HEK293 (cell line): ENCODE measurements around the gene KREMEN1.

ENCODE experiments used
- ATF2 ChIP-seq: fragments of 450-650 bp; formaldehyde crosslinking; IDR thresholded peaks from 2 replicates; pipeline ENCODE4 v1.5.1; 2016; ENCODE audit warnings: missing biosample characterization, missing genetic modification characterization, low read depth
- CTCF ChIP-seq: fragments of 450-650 bp; formaldehyde crosslinking; IDR thresholded peaks from 2 replicates; pipeline ENCODE4 v1.5.1; 2016; ENCODE audit warnings: missing biosample characterization, missing genetic modification characterization
- KLF1 ChIP-seq: fragments of 450-650 bp; formaldehyde crosslinking; IDR thresholded peaks from 2 replicates; pipeline ENCODE4 v1.5.1; 2016; ENCODE audit warnings: missing biosample characterization, missing genetic modification characterization
- KLF10 ChIP-seq: fragments of 450-650 bp; IDR thresholded peaks from 2 replicates; pipeline ENCODE4 v1.5.1; 2018; ENCODE audit warnings: missing biosample characterization, mild to moderate bottlenecking, missing genetic modification characterization
- REST ChIP-seq: fragments of 450-650 bp; formaldehyde crosslinking; IDR thresholded peaks from 2 replicates; pipeline ENCODE4 v1.5.1; 2016; ENCODE audit warnings: missing biosample characterization, missing genetic modification characterization
- WT1 ChIP-seq: fragments of 450-650 bp; formaldehyde crosslinking; IDR thresholded peaks from 2 replicates; pipeline ENCODE4 v1.5.1; 2016; ENCODE audit warnings: missing biosample characterization, missing genetic modification characterization
- ZBTB11 ChIP-seq: fragments of 450-650 bp; formaldehyde crosslinking; conservative IDR thresholded peaks from 2 replicates; pipeline ENCODE4 v1.5.1; 2016; ENCODE audit warnings: low read depth, missing biosample characterization, missing genetic modification characterization
- ZBTB8A ChIP-seq: fragments of 450-650 bp; formaldehyde crosslinking; IDR thresholded peaks from 2 replicates; pipeline ENCODE4 v1.5.1; 2016; ENCODE audit warnings: missing biosample characterization, missing genetic modification characterization
- ZEB2 ChIP-seq: fragments of 450-650 bp; formaldehyde crosslinking; IDR thresholded peaks from 2 replicates; pipeline ENCODE4 v1.5.1; 2016; ENCODE audit warnings: missing biosample characterization, missing genetic modification characterization
- ZNF155 ChIP-seq: fragments of 450-650 bp; formaldehyde crosslinking; IDR thresholded peaks from 2 replicates; pipeline ENCODE4 v1.5.1; 2016; ENCODE audit warnings: missing biosample characterization, missing genetic modification characterization
- ZNF302 ChIP-seq: fragments of 450-650 bp; formaldehyde crosslinking; IDR thresholded peaks from 2 replicates; pipeline ENCODE4 v1.5.1; 2016; ENCODE audit warnings: missing biosample characterization, missing genetic modification characterization, low read depth
- ZNF324 ChIP-seq: fragments of 450-650 bp; formaldehyde crosslinking; IDR thresholded peaks from 2 replicates; pipeline ENCODE4 v1.5.1; 2016; ENCODE audit warnings: missing biosample characterization, missing genetic modification characterization
- ZNF350 ChIP-seq: fragments of 450-650 bp; formaldehyde crosslinking; IDR thresholded peaks from 2 replicates; pipeline ENCODE4 v1.5.0; 2017; ENCODE audit warnings: missing biosample characterization, mild to moderate bottlenecking, missing genetic modification characterization
- ZNF777 ChIP-seq: fragments of 450-650 bp; formaldehyde crosslinking; IDR thresholded peaks from 2 replicates; pipeline ENCODE4 v1.5.1; 2017; ENCODE audit warnings: missing biosample characterization, missing genetic modification characterization, borderline replicate concordance

- TF ChIP-seq ZNF324 (no peak), ZNF777 (tag by site-specific recombination) (no peak), ZNF302 (no peak), KLF1 (no peak), ZNF155 (no peak), REST (tag by site-specific recombination) (no peak), ZBTB8A (tag by site-specific recombination) (no peak), WT1 (no peak), ATF2 (tag by site-specific recombination) (no peak), CTCF (tag by site-specific recombination) (no peak), KLF10 (tag by site-specific recombination) (no peak), ZNF350 (no peak), ZEB2 (tag by site-specific recombination) (no peak), ZBTB11 (tag by site-specific recombination) (no peak)
Observed at GRCh38 chr22:29149841-29150555, 77.2 kb downstream of the KREMEN1 start.
